H1 (cell line): Measurements from ENCODE around the gene TARS3.

ENCODE experiments used
- BACH1 ChIP-seq: IDR thresholded peaks from 2 replicates; pipeline ENCODE4 v1.6.1; 2012; ENCODE audit warnings: low read length, improper control_type of control experiment
- CTCF ChIP-seq, 3 experiments: IDR thresholded peaks; 1 replicate in 2 of 3; 2 replicates in 1 of 3; pipeline versions ENCODE4 v1.5.1 to v1.6.1; 2011; ENCODE audit warnings: low read length in 3 of 3, mild to moderate bottlenecking in 3 of 3, inconsistent platforms in 2 of 3, low read depth in 1 of 3, moderate library complexity in 1 of 3; ENCODE audit not compliant: insufficient read depth in 1 of 3; ENCODE audit errors: control extremely low read depth in 1 of 3

- no peak for TF ChIP-seq CTCF (IDR thresholded peaks at IDR 0.05; ENCODE audit: control extremely low read depth in 1 of 3, insufficient read depth in 1 of 3, low read depth in 1 of 3, low read length in 3 of 3)
- TF ChIP-seq BACH1, result no peak
These were observed 16.3 kb downstream of the TARS3 start for GRCh38 chr15:101707983-101708382.
